TTC549 (cell line): ENCODE data around the gene ACSBG1.
"Not testable (repeated sequence)": the region's sequence is repeated elsewhere in the genome, so short reads cannot be mapped to it uniquely, and the experiment has no call there.

Experiments used
- FAIRE-seq: peaks from 2 replicates; lab custom pipeline; 2012; peaks lifted over from hg19 to GRCh38; lab: Jason Lieb, UNC

The ACSBG1 gene

GRCh38 chr15:78251136-78251535, 16.8 kb upstream of the ACSBG1 start:
- no peak for FAIRE-seq

- FAIRE-seq = no peak
Observed at GRCh38 chr15:78249131-78249530, 14.8 kb upstream of the ACSBG1 start.

- no peak for FAIRE-seq
Observed at GRCh38 chr15:78247911-78248310, 13.5 kb upstream of the ACSBG1 start.

GRCh38 chr15:78245976-78246620, 11.7 kb upstream of the ACSBG1 start:
- FAIRE-seq = not testable (repeated sequence)

GRCh38 chr15:78245392-78245791, 11.0 kb upstream of the ACSBG1 start:
- not testable (repeated sequence) for FAIRE-seq

DNA sequence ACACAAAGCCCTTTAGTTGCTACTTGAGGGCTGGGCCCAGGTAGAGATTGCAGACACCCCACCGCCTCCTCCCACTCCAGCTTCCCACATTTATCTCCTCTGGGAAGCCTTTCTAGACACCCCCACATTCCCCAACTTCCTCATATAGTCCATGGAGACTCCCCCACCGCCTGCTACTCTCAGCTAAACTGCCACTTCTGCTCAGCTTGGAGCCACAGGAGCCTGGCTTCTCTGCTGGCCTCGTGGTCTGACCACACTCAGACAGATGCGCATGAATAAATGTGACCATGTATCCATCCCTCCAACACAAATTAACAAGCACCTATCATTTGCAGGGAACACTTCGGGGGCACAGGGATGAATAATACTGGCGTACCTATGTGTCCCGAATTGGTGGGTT, 10.5 kb upstream of the ACSBG1 start:
- no peak for FAIRE-seq

DNA sequence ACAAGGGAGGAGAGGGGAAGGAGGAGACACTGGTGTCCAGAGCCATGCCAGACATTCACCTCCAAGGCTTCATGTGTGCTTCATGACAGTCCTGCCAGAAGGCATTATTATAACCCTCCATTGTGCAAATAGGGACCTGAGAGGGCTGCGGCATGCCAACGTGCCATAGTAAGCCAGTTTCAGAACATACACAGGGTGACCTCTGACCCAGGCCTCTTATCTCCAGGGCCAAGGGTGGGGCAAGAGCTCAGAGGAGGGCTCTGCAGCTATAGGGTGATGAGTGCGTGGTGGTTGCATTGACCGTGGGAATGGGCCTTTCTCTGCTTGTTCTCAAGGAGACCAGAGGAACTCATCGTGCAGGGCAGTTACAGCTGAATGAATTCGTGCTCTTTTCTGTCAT, 9.7 kb upstream of the ACSBG1 start:
- no peak for FAIRE-seq

GRCh38 chr15:78243491-78243941, 9.2 kb upstream of the ACSBG1 start:
- no peak for FAIRE-seq

GRCh38 chr15:78243058-78243457, 8.7 kb upstream of the ACSBG1 start:
- FAIRE-seq = no peak

- FAIRE-seq = no peak
Observed at GRCh38 chr15:78242128-78242527, 7.8 kb upstream of the ACSBG1 start.

- no peak for FAIRE-seq
Observed at GRCh38 chr15:78241017-78241416, 6.7 kb upstream of the ACSBG1 start.

- FAIRE-seq = no peak
Observed at GRCh38 chr15:78239811-78240210, 5.4 kb upstream of the ACSBG1 start.

GRCh38 chr15:78237146-78237545, 2.8 kb upstream of the ACSBG1 start:
- no peak for FAIRE-seq

DNA sequence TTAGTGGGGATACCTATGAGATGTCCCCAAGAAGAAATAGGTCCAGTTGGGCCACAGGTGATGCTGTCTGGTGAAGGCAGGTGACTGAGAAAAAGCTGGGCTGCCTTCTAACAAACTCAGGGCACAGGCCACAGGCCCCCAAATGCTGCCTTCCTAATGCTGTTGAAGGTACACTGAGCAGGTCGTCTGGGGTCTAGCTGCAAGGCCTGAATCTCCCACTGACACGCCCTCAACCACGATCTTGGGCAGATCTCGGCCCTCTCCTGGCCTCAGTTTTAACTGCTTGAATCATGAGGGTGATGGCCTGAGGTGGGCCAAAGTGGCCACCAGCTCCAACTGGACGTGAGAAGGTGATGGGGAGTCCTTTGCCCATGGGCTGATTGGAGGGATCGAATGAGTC, 2.1 kb upstream of the ACSBG1 start:
- FAIRE-seq = no peak

- no peak for FAIRE-seq
Observed at GRCh38 chr15:78233496-78233895, 869 bp downstream of the ACSBG1 start.

- no peak for FAIRE-seq
Observed at GRCh38 chr15:78232951-78233350, 1.4 kb downstream of the ACSBG1 start.

- no peak for FAIRE-seq
Observed at GRCh38 chr15:78229431-78230406, 4.6 kb downstream of the ACSBG1 start.

GRCh38 chr15:78228356-78228996, 5.9 kb downstream of the ACSBG1 start:
- no peak for FAIRE-seq

- FAIRE-seq = no peak
Observed at GRCh38 chr15:78225783-78226541, 8.4 kb downstream of the ACSBG1 start.

DNA sequence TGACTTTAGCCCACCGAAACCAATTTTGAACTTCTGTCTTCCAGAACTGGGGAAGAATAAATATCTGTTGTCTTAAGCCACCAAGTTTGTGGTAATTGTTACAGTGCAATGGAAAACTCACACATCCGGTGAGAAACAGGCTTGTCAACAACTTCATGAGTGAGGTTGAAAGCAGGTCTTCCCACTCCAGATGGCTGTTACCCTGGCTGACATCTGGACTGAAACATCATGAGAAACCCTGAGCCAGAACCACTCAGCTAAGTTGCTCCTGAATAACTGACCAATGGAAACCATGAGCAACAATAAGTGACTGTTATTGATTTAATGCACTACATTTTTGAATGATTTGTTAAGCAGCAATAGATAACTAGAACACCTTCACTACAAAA, 10.3 kb downstream of the ACSBG1 start:
- FAIRE-seq = no peak

DNA sequence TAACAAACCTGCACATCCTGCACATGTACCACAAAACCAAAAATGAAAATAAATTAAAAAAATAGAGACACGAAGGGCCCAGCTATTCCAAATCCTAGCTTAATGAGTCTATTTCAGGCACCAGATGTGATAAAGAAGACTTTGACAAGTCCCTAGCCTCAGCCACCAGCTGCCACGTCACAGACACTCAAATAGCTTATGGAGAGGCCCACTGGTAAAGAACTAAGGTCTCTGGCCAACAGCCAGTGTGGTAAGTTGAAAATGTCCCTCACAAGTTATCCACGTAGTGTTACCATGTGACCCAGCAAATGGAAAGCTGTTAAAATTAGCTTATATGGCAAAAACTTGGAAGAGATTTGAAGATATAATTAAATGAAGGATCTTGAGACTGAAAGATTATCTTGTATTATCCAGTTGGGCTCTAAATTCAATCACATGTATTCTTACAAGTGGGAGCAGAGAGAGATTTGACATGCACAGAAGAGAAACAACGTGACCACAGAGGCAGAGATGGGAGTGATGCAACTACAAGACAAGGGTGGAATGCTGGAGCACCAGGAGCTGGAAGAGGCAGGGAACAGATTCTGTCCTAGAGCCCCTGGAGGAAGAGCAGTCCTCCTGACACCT, 10.9 kb downstream of the ACSBG1 start:
- no peak for FAIRE-seq
